GM19035 (cell line): ENCODE measurements around the gene CD2AP.
"Not testable (repeated sequence)": the region's sequence is repeated elsewhere in the genome, so short reads cannot be mapped to it uniquely, and the experiment has no call there.

Source experiments
- ATAC-seq: cut with Tn5 transposase; IDR thresholded peaks from one replicate; pipeline ENCODE4 v1.9.1; 2021; ENCODE audit not compliant: unreplicated experiment

Gene CD2AP

GRCh38 chr6:47631269-47631772, 153.7 kb downstream of the CD2AP start:
- peak; percentile 43 for ATAC-seq

DNA sequence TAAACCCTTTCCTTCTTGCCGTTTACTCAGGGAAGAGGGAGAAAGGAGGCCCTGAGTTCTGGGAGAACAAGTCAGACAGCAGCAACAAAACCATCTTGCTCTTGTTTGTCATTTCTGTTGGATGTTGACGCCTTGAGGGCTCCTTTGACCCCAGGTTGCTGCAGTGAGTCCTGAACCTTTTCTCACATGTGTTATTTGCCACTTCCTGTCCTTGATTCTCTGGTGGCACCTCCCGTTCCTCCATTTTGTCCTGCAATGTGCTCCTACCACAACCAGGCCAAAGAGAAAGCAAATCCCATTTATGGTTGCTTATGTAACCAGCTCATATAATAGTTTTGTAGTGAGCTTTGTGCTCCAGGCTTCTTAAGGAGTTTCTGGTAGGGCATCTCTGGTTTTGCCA, 154.2 kb downstream of the CD2AP start:
- no peak for ATAC-seq

- no peak for ATAC-seq
These were observed 155.6 kb downstream of the CD2AP start for GRCh38 chr6:47633141-47633540.

GRCh38 chr6:47634210-47635047, 156.8 kb downstream of the CD2AP start:
- ATAC-seq: no peak

DNA sequence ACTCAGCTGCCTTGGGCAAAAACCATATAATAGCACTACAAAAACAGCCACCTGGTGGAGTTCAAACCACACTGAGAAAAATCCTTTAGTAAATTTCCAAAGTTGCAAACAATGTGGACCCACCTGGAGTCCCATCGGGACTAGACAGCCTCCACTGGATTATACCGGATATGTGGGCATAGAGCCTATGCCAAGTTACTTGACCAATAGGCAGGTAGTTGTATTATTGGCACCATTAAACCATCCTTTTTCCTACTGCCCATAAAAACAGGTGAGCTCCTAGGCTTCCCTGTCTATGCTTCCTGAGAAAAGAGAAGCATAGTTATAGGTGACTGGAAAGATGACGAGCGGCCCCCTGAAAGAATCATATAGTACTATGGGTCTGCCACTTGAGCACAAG, 169.1 kb downstream of the CD2AP start:
- ATAC-seq: no peak

DNA sequence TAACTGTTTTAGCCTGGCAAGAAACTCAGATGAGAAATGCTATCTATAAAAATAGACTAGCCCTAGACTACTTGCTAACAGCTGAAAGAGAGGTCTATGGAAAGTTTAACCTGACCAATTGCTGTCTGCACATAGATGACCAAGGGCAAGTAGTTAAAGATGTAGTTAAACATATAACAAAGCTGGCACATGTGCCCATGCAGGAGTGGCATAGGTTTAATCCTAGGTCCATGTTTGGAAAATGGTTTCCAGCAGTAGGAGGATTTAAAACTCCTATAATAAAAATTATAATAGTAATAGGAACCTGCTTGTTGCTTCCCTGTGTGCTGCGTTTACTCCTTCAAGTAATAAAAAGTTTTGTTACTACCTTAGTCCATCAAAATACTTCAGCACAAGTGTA, 169.6 kb downstream of the CD2AP start:
- ATAC-seq: no peak

DNA sequence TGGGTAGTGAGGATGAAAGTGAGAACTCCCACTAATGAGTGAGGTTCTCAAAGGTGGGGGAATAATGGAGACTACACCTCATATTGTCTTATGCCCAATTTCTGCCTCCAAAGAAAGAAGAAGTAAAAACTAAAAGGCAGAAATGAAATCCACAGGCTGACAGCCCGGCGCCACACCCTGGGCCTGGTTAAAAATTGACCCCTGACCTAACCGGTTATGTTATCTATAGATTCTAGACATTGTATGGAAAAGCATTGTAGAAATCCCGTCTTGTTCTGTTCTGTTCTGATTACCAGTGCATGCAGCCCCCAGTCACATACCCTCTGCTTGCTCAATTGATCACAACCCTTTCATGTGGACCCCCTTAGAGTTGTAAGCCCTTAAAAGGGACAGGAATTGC, 170.0 kb downstream of the CD2AP start:
- ATAC-seq: not testable (repeated sequence)

DNA sequence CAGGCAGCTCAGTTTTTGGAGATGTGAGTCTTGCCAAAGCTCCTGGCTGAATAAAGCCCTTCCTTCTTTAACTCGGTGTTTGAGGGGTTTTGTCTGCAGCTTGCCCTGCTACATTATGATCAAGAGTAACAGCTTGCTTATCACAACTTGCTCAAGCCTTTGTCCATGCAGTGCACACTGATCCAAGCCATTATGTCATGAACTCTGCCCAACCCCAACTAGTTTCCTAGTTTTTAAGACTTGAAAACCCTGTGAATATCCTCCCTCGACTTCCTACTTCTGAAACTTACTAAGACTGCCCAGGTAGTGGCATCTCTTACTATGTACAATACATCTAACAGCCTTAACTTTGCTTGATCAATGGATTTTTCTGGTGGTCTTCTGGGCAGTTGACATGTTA, 170.4 kb downstream of the CD2AP start:
- ATAC-seq: no peak

DNA sequence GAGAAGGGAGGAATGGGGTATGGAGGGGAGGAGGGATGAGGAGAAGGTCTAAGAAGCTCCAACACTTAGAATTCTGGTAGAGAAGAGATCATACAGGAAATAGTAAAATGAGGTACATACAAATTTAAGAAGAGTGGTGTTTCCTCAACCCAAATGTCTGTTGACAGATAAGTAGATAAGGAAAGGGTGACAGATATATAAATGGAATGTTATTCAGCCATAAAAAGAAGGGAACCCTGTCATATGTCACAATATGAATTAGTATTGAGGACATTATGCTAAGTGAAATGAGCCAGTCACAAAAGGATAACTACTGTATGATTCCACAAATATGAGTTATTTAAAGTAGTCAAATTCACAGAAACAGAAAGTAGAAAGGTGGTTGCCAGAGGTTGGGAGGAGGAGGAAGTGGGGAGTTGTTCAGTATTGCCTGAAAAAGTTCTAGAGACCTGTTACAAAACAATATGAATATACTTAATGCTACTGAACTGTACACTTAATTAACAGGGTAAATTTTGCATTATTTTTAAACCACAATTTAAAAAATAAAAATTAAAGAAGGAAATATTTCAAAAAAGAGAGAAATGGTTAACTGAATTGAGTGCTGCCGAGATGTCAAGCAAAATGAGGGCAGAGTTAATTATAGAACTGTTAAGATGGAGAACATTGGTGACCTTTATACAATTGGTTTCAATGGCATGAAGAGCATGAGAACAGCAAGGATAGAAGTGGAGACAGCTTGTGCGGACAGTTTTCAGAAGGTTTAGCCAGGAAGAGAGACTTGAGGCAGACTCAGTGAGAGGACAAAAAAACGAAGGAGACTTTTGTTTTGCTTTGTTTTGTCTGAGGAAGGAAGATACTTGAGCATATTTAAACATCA, 173.2 kb downstream of the CD2AP start:
- ATAC-seq: no peak

DNA sequence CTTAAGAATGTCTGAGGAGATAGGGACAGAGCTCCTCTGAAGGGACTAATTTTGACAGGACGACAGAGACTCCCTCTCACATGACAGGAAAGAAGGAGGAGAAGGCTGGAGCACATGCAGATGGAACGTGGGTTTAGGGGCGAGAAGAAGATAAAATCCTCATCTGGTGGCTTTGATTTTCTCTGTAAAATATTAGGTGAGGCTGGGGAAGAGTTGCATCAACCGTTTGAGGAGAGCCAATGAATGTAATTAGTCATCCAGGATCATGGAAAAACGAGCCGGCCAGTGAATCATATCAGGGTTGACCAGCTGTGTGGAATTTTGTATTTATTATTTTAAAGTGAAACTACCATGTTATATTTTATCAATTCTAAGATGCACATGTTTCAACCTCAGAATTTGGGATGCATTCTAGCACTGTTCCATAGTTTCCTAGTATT, 173.9 kb downstream of the CD2AP start:
- ATAC-seq: no peak

- no peak for ATAC-seq
These were observed 176.1 kb downstream of the CD2AP start for GRCh38 chr6:47653706-47654105.

GRCh38 chr6:47654255-47654654, 176.7 kb downstream of the CD2AP start:
- no peak for ATAC-seq

DNA sequence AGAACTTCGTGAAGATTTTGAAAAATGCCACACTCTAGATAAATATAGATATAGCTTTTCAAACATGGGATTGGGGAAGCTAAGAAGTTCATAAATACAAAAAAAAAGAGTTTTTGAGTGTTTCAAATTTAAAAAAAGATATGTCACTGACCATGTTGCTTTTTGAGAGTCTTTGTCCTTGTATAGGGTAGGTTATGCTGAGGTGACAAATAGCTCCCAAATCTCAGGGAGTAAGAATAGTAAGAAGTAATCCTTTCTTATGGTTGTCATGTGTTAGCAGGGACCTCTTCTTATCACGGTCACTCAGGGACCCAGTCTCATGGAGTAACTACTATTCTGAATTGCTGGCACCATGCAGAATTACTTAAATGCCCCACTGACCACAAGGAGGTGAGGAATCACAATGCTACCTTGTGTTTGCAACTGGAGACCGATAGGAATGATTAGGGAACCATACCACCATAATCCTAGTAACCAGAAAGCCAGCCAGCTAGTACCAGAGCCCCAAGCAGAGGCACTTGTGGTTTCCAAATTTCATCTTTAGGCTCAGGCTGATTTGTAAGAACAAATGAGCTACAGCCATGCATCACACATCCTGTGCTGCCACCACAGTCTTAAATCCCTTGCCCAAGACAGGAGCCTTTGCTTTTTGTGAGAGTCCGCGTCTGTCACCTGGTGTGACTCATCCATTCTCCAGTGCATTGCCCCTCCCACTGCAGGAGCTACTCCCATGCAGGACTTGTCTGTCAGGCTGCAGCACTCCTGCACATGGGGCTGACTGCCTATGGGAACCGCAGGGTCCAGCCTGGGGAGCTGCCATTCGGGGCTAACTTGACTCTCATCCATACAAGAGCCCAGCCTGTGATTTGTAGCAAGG, 178.4 kb downstream of the CD2AP start:
- ATAC-seq: no peak

GRCh38 chr6:47661960-47662359, 184.4 kb downstream of the CD2AP start:
- ATAC-seq: no peak

GRCh38 chr6:47663462-47664216, 186.1 kb downstream of the CD2AP start:
- ATAC-seq: no peak

DNA sequence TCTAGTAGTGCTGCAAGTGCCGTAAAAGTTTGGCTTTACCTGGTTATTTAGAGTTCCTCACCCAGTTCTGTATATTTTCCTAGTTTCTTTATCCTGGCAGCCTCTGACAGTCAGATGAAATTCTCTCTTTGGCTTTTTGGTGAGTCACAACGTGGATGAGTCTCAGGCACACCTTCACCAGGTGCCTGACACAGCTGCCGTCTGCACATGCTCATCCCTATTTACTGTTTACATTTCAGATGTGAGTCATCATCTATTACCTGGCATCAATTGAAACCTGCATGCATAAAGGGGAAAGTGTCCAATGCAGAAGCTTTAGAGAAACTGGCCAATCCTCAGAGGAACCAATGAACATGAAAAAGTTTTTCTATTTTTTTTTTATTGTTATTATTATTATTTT, 187.5 kb downstream of the CD2AP start:
- no peak for ATAC-seq

- ATAC-seq: no peak
These were observed 192.3 kb downstream of the CD2AP start for GRCh38 chr6:47669684-47670513.

DNA sequence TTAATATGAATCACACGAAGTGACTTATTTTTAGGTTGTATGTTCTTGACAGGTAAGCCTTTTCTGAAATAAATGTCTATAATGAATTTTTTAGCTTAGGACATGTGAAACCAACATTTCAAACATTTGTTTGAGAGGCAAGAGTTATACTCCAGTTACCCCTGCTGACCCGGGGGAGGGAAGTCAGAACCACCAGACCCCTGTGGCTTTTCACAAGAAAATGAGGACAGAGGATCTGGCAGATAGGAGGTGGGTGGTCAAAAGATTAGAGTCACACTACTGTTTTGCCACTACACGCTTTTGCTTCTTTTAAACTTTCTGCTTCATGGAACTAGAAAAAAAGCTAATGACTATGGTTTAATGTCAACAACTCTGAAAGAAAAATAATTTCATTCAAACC, 193.3 kb downstream of the CD2AP start:
- ATAC-seq: no peak

DNA sequence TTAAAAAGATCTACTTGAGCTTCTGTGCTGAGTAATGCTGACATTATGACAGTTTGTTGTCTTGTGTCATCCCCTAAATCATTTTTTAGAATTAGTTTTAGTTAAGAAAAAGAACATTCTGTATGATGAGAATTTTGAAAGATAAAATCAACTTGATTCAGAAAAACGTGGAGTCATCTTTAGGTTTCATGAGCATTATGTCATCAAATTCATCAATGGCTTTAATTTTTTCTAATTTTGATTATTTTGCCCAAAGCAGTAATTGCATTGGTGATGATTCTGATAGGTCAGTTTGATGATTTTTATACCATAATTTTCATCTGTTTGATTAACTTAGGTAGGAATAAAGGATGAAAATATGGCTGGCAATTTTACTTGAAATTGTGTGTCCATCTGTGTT, 194.2 kb downstream of the CD2AP start:
- ATAC-seq: no peak
